SH-SY5Y (cell line): Measurements from ENCODE around the gene CFTR.

Source experiments
- GATA2 ChIP-seq: IDR thresholded peaks from 2 replicates; pipeline ENCODE4 v1.6.1; 2011; ENCODE audit warnings: mild to moderate bottlenecking, low read depth, low read length
- GATA3 ChIP-seq: IDR thresholded peaks from 2 replicates; pipeline ENCODE4 v1.6.1; 2011; ENCODE audit warnings: low read depth, mild to moderate bottlenecking, low read length, moderate library complexity

CFTR gene

GRCh38 chr7:117480978-117481377 lies 1.2 kb downstream of the CFTR start:
- TF ChIP-seq GATA3 (no peak), GATA2 (no peak)

- TF ChIP-seq GATA2 (no peak), GATA3 (no peak)
These were observed 5.3 kb downstream of the CFTR start for GRCh38 chr7:117485118-117485620.

GRCh38 chr7:117489016-117489415 lies 9.2 kb downstream of the CFTR start:
- TF ChIP-seq GATA2 (no peak), GATA3 (no peak)

- no peak for TF ChIP-seq GATA2
- no peak for TF ChIP-seq GATA3
These were observed 9.6 kb downstream of the CFTR start for GRCh38 chr7:117489430-117489829.

- TF ChIP-seq GATA3 (no peak), GATA2 (no peak)
These were observed 10.1 kb downstream of the CFTR start for GRCh38 chr7:117489911-117490310.

GRCh38 chr7:117492649-117493048 lies 12.8 kb downstream of the CFTR start:
- TF ChIP-seq GATA3 (no peak), GATA2 (no peak)

- TF ChIP-seq GATA2 (no peak), GATA3 (no peak)
These were observed 13.6 kb downstream of the CFTR start for GRCh38 chr7:117493460-117493859.

GRCh38 chr7:117495308-117495707 lies 15.5 kb downstream of the CFTR start:
- no peak for TF ChIP-seq GATA3
- TF ChIP-seq GATA2: no peak

- TF ChIP-seq GATA3 (no peak), GATA2 (no peak)
These were observed 22.5 kb downstream of the CFTR start for GRCh38 chr7:117502331-117502730.

GRCh38 chr7:117505238-117505637 lies 25.4 kb downstream of the CFTR start:
- TF ChIP-seq GATA3 (no peak), GATA2 (no peak)

- TF ChIP-seq GATA3: no peak
- TF ChIP-seq GATA2: no peak
These were observed 28.9 kb downstream of the CFTR start for GRCh38 chr7:117508676-117509075.

- TF ChIP-seq GATA3 (no peak), GATA2 (no peak)
These were observed 50.6 kb downstream of the CFTR start for GRCh38 chr7:117530390-117530789.

- TF ChIP-seq GATA2: no peak
- no peak for TF ChIP-seq GATA3
These were observed 51.9 kb downstream of the CFTR start for GRCh38 chr7:117531595-117532244.

GRCh38 chr7:117538053-117538452 lies 58.2 kb downstream of the CFTR start:
- TF ChIP-seq GATA2: no peak
- no peak for TF ChIP-seq GATA3

- no peak for TF ChIP-seq GATA2
- no peak for TF ChIP-seq GATA3
These were observed 64.2 kb downstream of the CFTR start for GRCh38 chr7:117544061-117544460.
